ENCODE data around the gene KIF16B.

GRCh38 chr20:16538779-16539178 lies 34.5 kb downstream of the KIF16B start:
- TF ChIP-seq CTCF (IDR thresholded peaks at IDR 0.05) = no peak
- TF ChIP-seq SIN3A (IDR thresholded peaks at IDR 0.05; ENCODE audit: borderline replicate concordance, insufficient read depth, low read depth, low read length) = no peak
- no peak for TF ChIP-seq POLR2AphosphoS5 (IDR thresholded peaks at IDR 0.05; ENCODE audit: low read depth, low read length)
- no peak for TF ChIP-seq TCF7L2 (IDR thresholded peaks at IDR 0.05; ENCODE audit: low read depth, low read length)
